AG09319 (cell line): Measurements from ENCODE around the gene FAR2.

Source experiments
- DNase-seq: peaks from one replicate; pipeline ENCODE4 v3.0.0-alpha.2; 2010; ENCODE audit warnings: low read depth; ENCODE audit errors: extremely low read depth
- CTCF ChIP-seq: IDR thresholded peaks from 2 replicates; pipeline ENCODE4 v1.5.1; 2011; ENCODE audit warnings: low read depth, mild to moderate bottlenecking, inconsistent platforms, low read length, moderate library complexity

The FAR2 gene

GRCh38 chr12:29220632-29221336, 71.7 kb downstream of the FAR2 start:
- DNase-seq = no peak
- TF ChIP-seq CTCF = no peak

- no peak for DNase-seq
- TF ChIP-seq CTCF = no peak
Measured at GRCh38 chr12:29222200-29222599, 73.1 kb downstream of the FAR2 start.

GRCh38 chr12:29223426-29223825, 74.3 kb downstream of the FAR2 start:
- no peak for TF ChIP-seq CTCF
- no peak for DNase-seq

GRCh38 chr12:29223956-29224543, 75.0 kb downstream of the FAR2 start:
- DNase-seq = no peak
- TF ChIP-seq CTCF = no peak

- TF ChIP-seq CTCF = no peak
- DNase-seq = no peak
Measured at GRCh38 chr12:29224572-29224971, 75.5 kb downstream of the FAR2 start.

- no peak for DNase-seq
- TF ChIP-seq CTCF = no peak
Measured at GRCh38 chr12:29225834-29226233, 76.8 kb downstream of the FAR2 start.

GRCh38 chr12:29226616-29227015, 77.5 kb downstream of the FAR2 start:
- no peak for TF ChIP-seq CTCF
- DNase-seq = no peak
